Neural progenitor cell (in vitro differentiated cells): ENCODE data around the gene GPR84. TPM values are rescaled to one million over a fixed set of nuclear protein-coding genes. Genes with fewer than 3 reads are reported as not detected.

Experiments used
- DNase-seq: peaks from one replicate; pipeline ENCODE4 v3.0.0-alpha.2; 2016; ENCODE audit warnings: low spot score
- H2AFZ ChIP-seq: fragments of 200-600 bp; sonication (generic); replicated peaks from 2 replicates; pipeline ENCODE4 v1.6.1; 2016; ENCODE audit warnings: antibody characterized with exemption
- H3F3A ChIP-seq: fragments of 200-600 bp; sonication (generic); 2 replicates; pipeline ENCODE4 v1.6.1; 2016; ENCODE audit warnings: antibody characterized with exemption, low read depth
- H3K27ac ChIP-seq: fragments of 200-600 bp; sonication (generic); 2 replicates; pipeline ENCODE4 v1.5.1; 2016; ENCODE audit warnings: mild to moderate bottlenecking
- H3K27me3 ChIP-seq: fragments of 200-600 bp; sonication (generic); 2 replicates; pipeline ENCODE4 v1.6.1; 2016; ENCODE audit warnings: mild to moderate bottlenecking, moderate library complexity
- H3K36me3 ChIP-seq: fragments of 200-600 bp; sonication (generic); 2 replicates; pipeline ENCODE4 v1.5.1; 2016
- H3K4me1 ChIP-seq: fragments of 200-600 bp; sonication (generic); 2 replicates; pipeline ENCODE4 v1.6.1; 2016; ENCODE audit warnings: mixed run types
- H3K4me2 ChIP-seq: fragments of 200-600 bp; sonication (generic); 2 replicates; pipeline ENCODE4 v1.6.1; 2016
- H3K4me3 ChIP-seq: fragments of 200-600 bp; sonication (generic); 2 replicates; pipeline ENCODE4 v1.5.1; 2016
- H3K79me2 ChIP-seq: fragments of 200-600 bp; sonication (generic); 2 replicates; pipeline ENCODE4 v1.6.1; 2016; ENCODE audit warnings: low read depth
- H3K9ac ChIP-seq: fragments of 200-600 bp; sonication (generic); 2 replicates; pipeline ENCODE4 v1.6.1; 2016
- H3K9me3 ChIP-seq: fragments of 200-600 bp; sonication (generic); 2 replicates; pipeline ENCODE4 v1.5.1; 2016; ENCODE audit warnings: low read depth
- H4K20me1 ChIP-seq: fragments of 200-600 bp; sonication (generic); 2 replicates; pipeline ENCODE4 v1.6.1; 2016; ENCODE audit warnings: low read depth
- H3K27ac Mint-ChIP-seq: 3 replicates; pipeline ENCODE4 v1.8.0; 2021; ENCODE audit warnings: mixed read lengths
- H3K27me3 Mint-ChIP-seq: 2 replicates; pipeline ENCODE4 v1.8.0; 2022; ENCODE audit warnings: low read depth, mild to moderate bottlenecking, inconsistent platforms, moderate library complexity, mixed read lengths; ENCODE audit not compliant: insufficient read depth
- H3K36me3 Mint-ChIP-seq: 3 replicates; pipeline ENCODE4 v1.8.0; 2021; ENCODE audit warnings: mixed read lengths
- H3K4me1 Mint-ChIP-seq: 3 replicates; pipeline ENCODE4 v1.8.0; 2021; ENCODE audit warnings: mixed read lengths
- H3K4me3 Mint-ChIP-seq: 3 replicates; pipeline ENCODE4 v1.8.0; 2021; ENCODE audit warnings: mild to moderate bottlenecking, moderate library complexity, mixed read lengths
- H3K9me3 Mint-ChIP-seq: 3 replicates; pipeline ENCODE4 v1.8.0; 2020; ENCODE audit warnings: mixed read lengths
- EZH2 ChIP-seq: fragments of 200-600 bp; sonication (generic); IDR thresholded peaks from 2 replicates; pipeline ENCODE4 v1.6.1; 2017; ENCODE audit warnings: antibody characterized with exemption, mild to moderate bottlenecking, moderate library complexity
- EZH2phosphoT487 ChIP-seq: fragments of 200-600 bp; sonication (generic); IDR thresholded peaks from 2 replicates; pipeline ENCODE4 v1.6.1; 2017; ENCODE audit warnings: antibody characterized with exemption
- total RNA-seq: library from RNA; depleted of rRNA; stranded (reverse); fragments of >200 nt; gene quantifications from 2 replicates; pipeline ENCODE4 v1.2.3, GENCODE V29; 2015; ENCODE audit warnings: low replicate concordance
- TF ChIP-seq, protein P1 (sequence below): fragments of 200-600 bp; sonication (generic); IDR thresholded peaks from 2 replicates; pipeline ENCODE4 v1.5.1; 2017; ENCODE audit warnings: antibody characterized with exemption, mild to moderate bottlenecking

Gene GPR84
- not detected in 2 replicates for total RNA-seq

GRCh38 chr12:54364413-54364812, at the start of gene GPR84:
GPR84 (minus strand) TSS chr12:54364486; CDS start chr12:54363851, 635 bp downstream.
- Histone ChIP-seq H4K20me1 (peaks cover 7% of the 10 kb centered on the region), H3F3A (peaks cover 17% of the 10 kb centered on the region), H3K4me1 (peaks cover 24% of the 10 kb centered on the region), H2AFZ (no peak within 1 kb of the TSS), H3K9me3 (no peaks in the 10 kb centered on the region), H3K27ac (no peak within 1 kb of the TSS), H3K4me2 (no peak within 1 kb of the TSS), H3K9ac (no peak within 1 kb of the TSS), H3K4me3 (no peak within 1 kb of the TSS), H3K79me2 (no peaks in the 10 kb centered on the region), H3K27me3 (peaks cover 12% of the 10 kb centered on the region), H3K36me3 (no peaks in the 10 kb centered on the region)
- TF ChIP-seq, protein P1, sequence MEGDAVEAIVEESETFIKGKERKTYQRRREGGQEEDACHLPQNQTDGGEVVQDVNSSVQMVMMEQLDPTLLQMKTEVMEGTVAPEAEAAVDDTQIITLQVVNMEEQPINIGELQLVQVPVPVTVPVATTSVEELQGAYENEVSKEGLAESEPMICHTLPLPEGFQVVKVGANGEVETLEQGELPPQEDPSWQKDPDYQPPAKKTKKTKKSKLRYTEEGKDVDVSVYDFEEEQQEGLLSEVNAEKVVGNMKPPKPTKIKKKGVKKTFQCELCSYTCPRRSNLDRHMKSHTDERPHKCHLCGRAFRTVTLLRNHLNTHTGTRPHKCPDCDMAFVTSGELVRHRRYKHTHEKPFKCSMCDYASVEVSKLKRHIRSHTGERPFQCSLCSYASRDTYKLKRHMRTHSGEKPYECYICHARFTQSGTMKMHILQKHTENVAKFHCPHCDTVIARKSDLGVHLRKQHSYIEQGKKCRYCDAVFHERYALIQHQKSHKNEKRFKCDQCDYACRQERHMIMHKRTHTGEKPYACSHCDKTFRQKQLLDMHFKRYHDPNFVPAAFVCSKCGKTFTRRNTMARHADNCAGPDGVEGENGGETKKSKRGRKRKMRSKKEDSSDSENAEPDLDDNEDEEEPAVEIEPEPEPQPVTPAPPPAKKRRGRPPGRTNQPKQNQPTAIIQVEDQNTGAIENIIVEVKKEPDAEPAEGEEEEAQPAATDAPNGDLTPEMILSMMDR, result no peak
- TF ChIP-seq EZH2 (no peak), EZH2phosphoT487 (no peak)
- no peaks in the 10 kb centered on the region for H3K9me3 Mint-ChIP-seq
- H3K36me3 Mint-ChIP-seq, result no peaks in the 10 kb centered on the region
- DNase-seq, result no peak
- H3K4me3 Mint-ChIP-seq, result no peak within 1 kb of the TSS
- no peak within 1 kb of the TSS for H3K27ac Mint-ChIP-seq
- peaks cover 11% of the 10 kb centered on the region for H3K27me3 Mint-ChIP-seq
- H3K4me1 Mint-ChIP-seq, result peaks cover 27% of the 10 kb centered on the region

DNA sequence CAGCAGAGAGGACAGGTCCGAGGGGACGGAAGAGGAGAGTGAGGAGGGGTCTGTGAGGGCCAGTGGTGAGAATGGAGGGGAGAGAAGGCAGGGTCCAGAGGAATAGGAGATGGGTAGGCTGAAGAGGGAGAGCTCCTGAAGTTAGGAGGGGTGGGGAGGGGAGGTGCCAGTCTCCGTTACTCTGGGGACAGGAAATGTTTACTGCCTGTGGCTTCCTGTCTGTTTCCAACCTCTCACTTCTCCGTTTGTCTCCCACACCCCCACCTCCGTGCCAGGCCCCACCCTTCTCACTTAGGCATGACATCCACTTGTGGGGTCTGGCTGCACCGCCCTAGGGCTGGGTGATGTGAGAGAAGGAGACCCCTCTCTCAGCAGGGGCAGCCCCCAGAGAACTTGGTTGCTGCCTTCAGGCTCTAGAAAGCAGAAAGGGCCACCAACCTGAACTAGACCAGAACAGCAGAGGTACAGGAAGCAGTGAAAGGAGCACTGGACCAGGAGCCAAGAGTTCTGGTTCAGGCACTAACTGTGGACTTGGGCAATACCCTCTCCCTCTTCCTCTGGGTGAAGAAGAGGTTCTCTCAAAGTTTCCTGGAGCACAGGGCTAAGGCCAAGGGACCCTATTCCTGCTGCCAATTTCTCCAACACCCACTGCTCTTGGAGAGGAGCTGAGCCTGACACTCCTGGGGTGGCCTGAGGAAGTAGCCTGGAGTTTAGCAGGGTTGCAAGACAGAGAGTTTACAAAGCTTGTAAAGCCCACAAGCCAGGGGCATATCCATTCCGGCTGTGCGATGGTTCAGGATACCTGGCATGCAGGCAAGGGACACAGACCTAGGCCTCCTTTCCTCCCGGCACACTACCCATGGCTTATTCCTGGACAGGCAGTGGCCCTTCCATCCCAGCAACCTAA, 49.3 kb upstream of the GPR84 start:
- peaks cover 9% of the 10 kb centered on the region for H3K27me3 Mint-ChIP-seq
- Histone ChIP-seq H3K36me3 (no peaks in the 10 kb centered on the region), H3F3A (no peaks in the 10 kb centered on the region), H3K9ac (no peak overlapping the region), H3K9me3 (no peaks in the 10 kb centered on the region), H4K20me1 (peaks cover 45% of the 10 kb centered on the region), H2AFZ (no peak overlapping the region), H3K27me3 (no peaks in the 10 kb centered on the region), H3K4me3 (no peak overlapping the region), H3K79me2 (peaks cover 53% of the 10 kb centered on the region), H3K27ac (no peak overlapping the region), H3K4me2 (no peak overlapping the region), H3K4me1 (peaks cover 14% of the 10 kb centered on the region)
- H3K36me3 Mint-ChIP-seq, result peaks cover 4% of the 10 kb centered on the region
- peaks cover 15% of the 10 kb centered on the region for H3K4me1 Mint-ChIP-seq
- TF ChIP-seq, protein P1, result no peak
- TF ChIP-seq EZH2phosphoT487 (no peak), EZH2 (no peak)
- no peak overlapping the region for H3K27ac Mint-ChIP-seq
- no peak overlapping the region for H3K4me3 Mint-ChIP-seq
- no peaks in the 10 kb centered on the region for H3K9me3 Mint-ChIP-seq
- DNase-seq, result no peak

- H3K27ac Mint-ChIP-seq, result no peak overlapping the region
- H3K79me2 ChIP-seq, result peaks cover 45% of the 10 kb centered on the region
- peaks cover 13% of the 10 kb centered on the region for H3K4me1 Mint-ChIP-seq
- H4K20me1 ChIP-seq, result peaks cover 45% of the 10 kb centered on the region
- H3K4me3 ChIP-seq, result no peak overlapping the region
- H3K4me3 Mint-ChIP-seq, result no peak overlapping the region
- no peaks in the 10 kb centered on the region for H3K36me3 ChIP-seq
- peaks cover 8% of the 10 kb centered on the region for H3K27me3 Mint-ChIP-seq
- no peak for DNase-seq
- H3K9me3 ChIP-seq, result no peaks in the 10 kb centered on the region
- no peak overlapping the region for H2AFZ ChIP-seq
- H3F3A ChIP-seq, result no peaks in the 10 kb centered on the region
- no peak overlapping the region for H3K4me2 ChIP-seq
- TF ChIP-seq EZH2phosphoT487 (no peak), EZH2 (no peak)
- TF ChIP-seq, protein P1, result no peak
- H3K9ac ChIP-seq, result no peak overlapping the region
- no peaks in the 10 kb centered on the region for H3K9me3 Mint-ChIP-seq
- H3K4me1 ChIP-seq, result peaks cover 12% of the 10 kb centered on the region
- H3K36me3 Mint-ChIP-seq, result peaks cover 8% of the 10 kb centered on the region
- H3K27ac ChIP-seq, result no peak overlapping the region
- H3K27me3 ChIP-seq, result no peaks in the 10 kb centered on the region
Observed at GRCh38 chr12:54412786-54413185, 48.5 kb upstream of the GPR84 start.
